ENCODE results near the gene FOXI3.

DNA sequence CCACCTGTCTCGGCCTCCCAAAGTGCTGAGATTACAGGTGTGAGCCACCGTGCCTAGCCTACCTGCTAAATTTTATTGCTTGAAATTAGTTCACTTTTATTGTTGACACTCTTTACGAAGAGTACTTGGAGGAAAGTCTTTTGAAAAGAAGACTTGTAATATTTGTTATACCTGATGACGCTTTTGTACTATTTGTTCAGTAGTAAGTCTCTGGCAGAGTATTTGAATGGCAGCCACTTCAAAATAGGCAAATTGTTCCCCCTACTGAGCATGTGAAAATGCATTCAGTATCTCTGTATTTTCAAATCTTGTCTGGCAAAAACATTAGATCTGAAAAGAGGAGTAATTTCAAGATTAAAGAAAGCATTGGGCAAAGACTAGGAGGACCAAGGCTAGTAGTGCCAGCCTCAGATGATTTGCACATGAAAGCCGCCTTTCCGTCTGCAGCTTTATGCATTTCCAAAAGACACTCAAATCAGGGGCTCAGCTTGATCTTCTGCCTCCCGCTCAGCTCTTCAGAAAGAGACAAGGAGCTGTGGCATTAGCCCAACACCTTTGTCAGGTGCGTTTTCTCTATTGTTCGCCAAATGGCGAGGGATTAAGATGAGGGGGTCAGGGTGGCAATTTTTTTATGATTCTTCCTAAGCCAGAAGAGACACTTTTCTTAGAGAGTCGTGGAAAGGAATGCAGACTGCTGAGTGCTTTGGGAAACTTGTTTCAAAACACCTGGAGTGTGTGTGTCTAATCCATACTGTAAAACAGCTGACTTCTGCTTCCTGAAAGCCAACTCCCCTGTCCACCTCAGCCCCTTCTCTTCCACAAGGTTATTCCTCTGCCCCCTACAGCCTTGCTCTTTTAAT, 18.8 kb upstream of the FOXI3 start:
- no peak for TF ChIP-seq EZH2 (IDR thresholded peaks at IDR 0.05; ENCODE audit: borderline replicate concordance)
- TF ChIP-seq, protein P1, sequence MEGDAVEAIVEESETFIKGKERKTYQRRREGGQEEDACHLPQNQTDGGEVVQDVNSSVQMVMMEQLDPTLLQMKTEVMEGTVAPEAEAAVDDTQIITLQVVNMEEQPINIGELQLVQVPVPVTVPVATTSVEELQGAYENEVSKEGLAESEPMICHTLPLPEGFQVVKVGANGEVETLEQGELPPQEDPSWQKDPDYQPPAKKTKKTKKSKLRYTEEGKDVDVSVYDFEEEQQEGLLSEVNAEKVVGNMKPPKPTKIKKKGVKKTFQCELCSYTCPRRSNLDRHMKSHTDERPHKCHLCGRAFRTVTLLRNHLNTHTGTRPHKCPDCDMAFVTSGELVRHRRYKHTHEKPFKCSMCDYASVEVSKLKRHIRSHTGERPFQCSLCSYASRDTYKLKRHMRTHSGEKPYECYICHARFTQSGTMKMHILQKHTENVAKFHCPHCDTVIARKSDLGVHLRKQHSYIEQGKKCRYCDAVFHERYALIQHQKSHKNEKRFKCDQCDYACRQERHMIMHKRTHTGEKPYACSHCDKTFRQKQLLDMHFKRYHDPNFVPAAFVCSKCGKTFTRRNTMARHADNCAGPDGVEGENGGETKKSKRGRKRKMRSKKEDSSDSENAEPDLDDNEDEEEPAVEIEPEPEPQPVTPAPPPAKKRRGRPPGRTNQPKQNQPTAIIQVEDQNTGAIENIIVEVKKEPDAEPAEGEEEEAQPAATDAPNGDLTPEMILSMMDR (IDR thresholded peaks at IDR 0.05; ENCODE audit: poor library complexity), result no peak
